Large intestine (tissue), 1 donor: ENCODE data around the gene DDAH2. TPM values are rescaled to one million over a fixed set of nuclear protein-coding genes. Genes with fewer than 3 reads are reported as not detected.

Experiments
- polyA plus RNA-seq: library from polyadenylated mRNA; unstranded; fragments of 120-200 nt; gene quantifications from one replicate; pipeline ENCODE4 v1.2.1, GENCODE V29; 2013

The DDAH2 gene
- polyA plus RNA-seq, 1 donor: 82.6 TPM

Other genes with a start within 250 kb of the DDAH2 start
- 0.73 TPM for gene MICB, start 231.2 kb downstream of the DDAH2 start, polyA plus RNA-seq
- gene MCCD1, start 200.3 kb downstream of the DDAH2 start, polyA plus RNA-seq: not detected
- gene DDX39B, start 187.3 kb downstream of the DDAH2 start, polyA plus RNA-seq: 499 TPM
- gene ATP6V1G2, start 182.7 kb downstream of the DDAH2 start, polyA plus RNA-seq: 9.1 TPM
- 23.4 TPM for gene NFKBIL1, start 181.7 kb downstream of the DDAH2 start, polyA plus RNA-seq
- gene LTA, start 157.0 kb downstream of the DDAH2 start, polyA plus RNA-seq: 0.96 TPM
- gene TNF, start 153.7 kb downstream of the DDAH2 start, polyA plus RNA-seq: 1.5 TPM
- 20.1 TPM for gene LTB, start 146.9 kb downstream of the DDAH2 start, polyA plus RNA-seq
- gene LST1, start 143.0 kb downstream of the DDAH2 start, polyA plus RNA-seq: 19.8 TPM
- 1.7 TPM for gene NCR3, start 136.3 kb downstream of the DDAH2 start, polyA plus RNA-seq
- gene AIF1, start 114.1 kb downstream of the DDAH2 start, polyA plus RNA-seq: 57.1 TPM
- 122 TPM for gene PRRC2A, start 108.6 kb downstream of the DDAH2 start, polyA plus RNA-seq
- gene BAG6, start 76.6 kb downstream of the DDAH2 start, polyA plus RNA-seq: 220 TPM
- 14.1 TPM for gene APOM, start 73.4 kb downstream of the DDAH2 start, polyA plus RNA-seq
- gene C6orf47, start 68.5 kb downstream of the DDAH2 start, polyA plus RNA-seq: 21.5 TPM
- 21.4 TPM for gene GPANK1, start 64.3 kb downstream of the DDAH2 start, polyA plus RNA-seq
- 196 TPM for gene CSNK2B, start 63.2 kb downstream of the DDAH2 start, polyA plus RNA-seq
- gene LY6G5B, start 59.3 kb downstream of the DDAH2 start, polyA plus RNA-seq: 18.7 TPM
- gene LY6G5C, start 48.2 kb downstream of the DDAH2 start, polyA plus RNA-seq: 2.6 TPM
- gene ABHD16A, start 26.0 kb downstream of the DDAH2 start, polyA plus RNA-seq: 62.5 TPM
- 0.07 TPM for gene LY6G6F, start 22.4 kb downstream of the DDAH2 start, polyA plus RNA-seq
- 0.19 TPM for gene LY6G6D, start 14.0 kb downstream of the DDAH2 start, polyA plus RNA-seq
- 0.25 TPM for gene LY6G6C, start 7.6 kb downstream of the DDAH2 start, polyA plus RNA-seq
- gene MPIG6B, start 5.9 kb downstream of the DDAH2 start, polyA plus RNA-seq: 0.88 TPM
- 486 TPM for gene CLIC1, start 7.2 kb upstream of the DDAH2 start, polyA plus RNA-seq
- 51.0 TPM for gene MSH5, start 10.7 kb upstream of the DDAH2 start, polyA plus RNA-seq
- 15.0 TPM for gene SAPCD1, start 33.4 kb upstream of the DDAH2 start, polyA plus RNA-seq
- gene VWA7, start 48.0 kb upstream of the DDAH2 start, polyA plus RNA-seq: 10.1 TPM
- gene VARS1, start 66.5 kb upstream of the DDAH2 start, polyA plus RNA-seq: 34.2 TPM
- 51.4 TPM for gene LSM2, start 77.7 kb upstream of the DDAH2 start, polyA plus RNA-seq
- 2.8 TPM for gene HSPA1L, start 86.0 kb upstream of the DDAH2 start, polyA plus RNA-seq
- gene HSPA1A, start 86.2 kb upstream of the DDAH2 start, polyA plus RNA-seq: 115 TPM
- gene HSPA1B, start 98.4 kb upstream of the DDAH2 start, polyA plus RNA-seq: 241 TPM
- gene NEU1, start 133.5 kb upstream of the DDAH2 start, polyA plus RNA-seq: 174 TPM
- 157 TPM for gene SLC44A4, start 149.7 kb upstream of the DDAH2 start, polyA plus RNA-seq
- gene EHMT2, start 168.4 kb upstream of the DDAH2 start, polyA plus RNA-seq: 50.5 TPM
- gene ZBTB12, start 172.8 kb upstream of the DDAH2 start, polyA plus RNA-seq: 11.8 TPM
- 9.3 TPM for gene C2, start 198.4 kb upstream of the DDAH2 start, polyA plus RNA-seq
- gene CFB, start 216.8 kb upstream of the DDAH2 start, polyA plus RNA-seq: 37.1 TPM
- gene NELFE, start 229.7 kb upstream of the DDAH2 start, polyA plus RNA-seq: 77.7 TPM
- gene SKIC2, start 229.9 kb upstream of the DDAH2 start, polyA plus RNA-seq: 52.6 TPM
- 20.0 TPM for gene DXO, start 242.8 kb upstream of the DDAH2 start, polyA plus RNA-seq